Trophoblast cell (in vitro differentiated cells and primary cell): ENCODE data around the gene MFNG.

Experiments
- DNase-seq, 2 donors: peaks; one replicate each; pipeline ENCODE4 v3.0.0-alpha.2; 2016
- H2AFZ ChIP-seq: 2 replicates; pipeline ENCODE4 v1.6.1; 2013; ENCODE audit warnings: low read length, moderate library complexity, mild to moderate bottlenecking; ENCODE audit not compliant: insufficient read depth, poor library complexity
- H2AK5ac ChIP-seq: 2 replicates; pipeline ENCODE4 v1.6.1; 2013; ENCODE audit warnings: mild to moderate bottlenecking, low read length
- H2BK120ac ChIP-seq: 2 replicates; pipeline ENCODE4 v1.6.1; 2013; ENCODE audit warnings: low read length, mild to moderate bottlenecking, moderate library complexity; ENCODE audit not compliant: insufficient read depth, poor library complexity
- H2BK12ac ChIP-seq: 2 replicates; pipeline ENCODE4 v1.6.1; 2013; ENCODE audit warnings: mild to moderate bottlenecking, low read length, moderate library complexity
- H2BK5ac ChIP-seq: 2 replicates; pipeline ENCODE4 v1.6.1; 2013; ENCODE audit warnings: low read length, low read depth, moderate library complexity, mild to moderate bottlenecking; ENCODE audit not compliant: poor library complexity
- H3K14ac ChIP-seq: 2 replicates; pipeline ENCODE4 v1.6.1; 2013; ENCODE audit warnings: mild to moderate bottlenecking, low read length
- H3K18ac ChIP-seq: 2 replicates; pipeline ENCODE4 v1.6.1; 2013; ENCODE audit warnings: mild to moderate bottlenecking, low read length
- H3K23ac ChIP-seq: 2 replicates; pipeline ENCODE4 v1.6.1; 2013; ENCODE audit warnings: low read length
- H3K27ac ChIP-seq: 2 replicates; pipeline ENCODE4 v1.5.1; 2013; ENCODE audit warnings: low read depth, mild to moderate bottlenecking, inconsistent platforms, low read length, moderate library complexity
- H3K27me3 ChIP-seq: 2 replicates; pipeline ENCODE4 v1.6.1; 2013; ENCODE audit warnings: inconsistent platforms, mild to moderate bottlenecking, low read length, moderate library complexity; ENCODE audit not compliant: insufficient read depth
- H3K36me3 ChIP-seq, 2 experiments: 1 replicate in 1 of 2; 2 replicates in 1 of 2; pipeline ENCODE4 v1.6.1; 2013; ENCODE audit warnings: low read length in 2 of 2, mild to moderate bottlenecking in 2 of 2, moderate library complexity in 1 of 2; ENCODE audit not compliant: insufficient read depth in 2 of 2, control insufficient read depth in 1 of 2
- H3K4ac ChIP-seq: 2 replicates; pipeline ENCODE4 v1.6.1; 2013; ENCODE audit warnings: low read depth, mild to moderate bottlenecking, low read length, moderate library complexity
- H3K4me1 ChIP-seq, 2 experiments: 1 replicate in 1 of 2; 2 replicates in 1 of 2; pipeline ENCODE4 v1.6.1; 2013; ENCODE audit warnings: low read length in 2 of 2, mild to moderate bottlenecking in 2 of 2, moderate library complexity in 1 of 2; ENCODE audit not compliant: insufficient read depth in 2 of 2, control insufficient read depth in 1 of 2
- H3K4me2 ChIP-seq: 2 replicates; pipeline ENCODE4 v1.6.1; 2013; ENCODE audit warnings: inconsistent platforms, mild to moderate bottlenecking, low read length, moderate library complexity
- H3K4me3 ChIP-seq: 2 replicates; pipeline ENCODE4 v1.5.1; 2013; ENCODE audit warnings: mild to moderate bottlenecking, low read depth, low read length, inconsistent platforms
- H3K79me1 ChIP-seq: one replicate; pipeline ENCODE4 v1.6.1; 2013; ENCODE audit warnings: low read length
- H3K79me2 ChIP-seq: 2 replicates; pipeline ENCODE4 v1.6.1; 2013; ENCODE audit warnings: low read length, mild to moderate bottlenecking; ENCODE audit not compliant: control insufficient read depth, insufficient read depth, poor library complexity
- H3K9ac ChIP-seq: 2 replicates; pipeline ENCODE4 v1.6.1; 2013; ENCODE audit warnings: mild to moderate bottlenecking, low read length
- H3K9me3 ChIP-seq: 2 replicates; pipeline ENCODE4 v1.6.1; 2013; ENCODE audit warnings: low read depth, mild to moderate bottlenecking, control low read depth, inconsistent platforms, low read length; ENCODE audit not compliant: insufficient read depth
- H4K12ac ChIP-seq: 2 replicates; pipeline ENCODE4 v1.6.1; 2013; ENCODE audit warnings: low read depth, mild to moderate bottlenecking, low read length, moderate library complexity
- H4K8ac ChIP-seq: 2 replicates; pipeline ENCODE4 v1.6.1; 2013; ENCODE audit warnings: low read depth, mild to moderate bottlenecking, low read length, moderate library complexity
- H4K91ac ChIP-seq: one replicate; pipeline ENCODE4 v1.6.1; 2013; ENCODE audit warnings: low read depth, mild to moderate bottlenecking, low read length, moderate library complexity
- WGBS: extraction: QIAGEN DNeasy Blood & Tissue Kit; methylation state at CpG from one replicate; pipeline ENCODE4 v1.1.7; 2013; ENCODE audit warnings: missing lambda C conversion rate; ENCODE audit not compliant: insufficient read length, insufficient coverage; ENCODE audit errors: extremely low coverage; 5-methylcytosine and 5-hydroxymethylcytosine counted together

The MFNG gene

GRCh38 chr22:37461961-37462360 lies 24.2 kb downstream of the MFNG start:
- Histone ChIP-seq H3K23ac (no peak overlapping the region), H2BK5ac (no peak overlapping the region), H2BK12ac (no peak overlapping the region), H4K8ac (no peak overlapping the region), H3K4me3 (no peak overlapping the region), H3K36me3 (no peaks in the 10 kb centered on the region), H4K91ac (no peak overlapping the region), H3K79me1 (no peaks in the 10 kb centered on the region), H3K14ac (no peak overlapping the region), H3K27me3 (no peaks in the 10 kb centered on the region), H3K18ac (no peak overlapping the region), H2AFZ (no peak overlapping the region), H3K4me2 (no peak overlapping the region), H3K4ac (no peak overlapping the region), H3K27ac (no peak overlapping the region), H2AK5ac (no peak overlapping the region), H3K9me3 (peaks cover 5% of the 10 kb centered on the region), H3K79me2 (no peaks in the 10 kb centered on the region), H3K4me1 (no peaks in the 10 kb centered on the region), H3K9ac (no peak overlapping the region), H2BK120ac (no peak overlapping the region), H4K12ac (no peak overlapping the region)
- DNase-seq = no peak
- no CpG with 5 or more reads among the region's 6 CpGs for WGBS

- Histone ChIP-seq H3K4me3 (no peak overlapping the region), H4K91ac (no peak overlapping the region), H3K18ac (no peak overlapping the region), H3K4ac (no peak overlapping the region), H3K36me3 (no peaks in the 10 kb centered on the region), H3K23ac (no peak overlapping the region), H4K12ac (no peak overlapping the region), H3K4me2 (no peak overlapping the region), H3K4me1 (no peaks in the 10 kb centered on the region), H2BK5ac (no peak overlapping the region), H3K27ac (no peak overlapping the region), H2BK120ac (no peak overlapping the region), H3K79me2 (no peaks in the 10 kb centered on the region), H3K27me3 (no peaks in the 10 kb centered on the region), H3K9me3 (no peaks in the 10 kb centered on the region), H4K8ac (no peak overlapping the region), H2BK12ac (no peak overlapping the region), H2AK5ac (no peak overlapping the region), H3K14ac (no peak overlapping the region), H3K79me1 (no peaks in the 10 kb centered on the region), H3K9ac (no peak overlapping the region), H2AFZ (no peak overlapping the region)
- WGBS = no CpG with 5 or more reads among the region's 3 CpGs
- DNase-seq = no peak
Observed at GRCh38 chr22:37460684-37461083, 25.5 kb downstream of the MFNG start.

- no peak overlapping the region for H2AFZ ChIP-seq
- no peaks in the 10 kb centered on the region for H3K27me3 ChIP-seq
- H4K12ac ChIP-seq = no peak overlapping the region
- no peak overlapping the region for H4K8ac ChIP-seq
- H2BK5ac ChIP-seq = no peak overlapping the region
- no peaks in the 10 kb centered on the region for H3K79me1 ChIP-seq
- H3K9ac ChIP-seq = no peak overlapping the region
- H3K4me2 ChIP-seq = no peak overlapping the region
- H2BK120ac ChIP-seq = no peak overlapping the region
- H2AK5ac ChIP-seq = no peak overlapping the region
- no peak for DNase-seq
- H2BK12ac ChIP-seq = no peak overlapping the region
- no peak overlapping the region for H4K91ac ChIP-seq
- H3K27ac ChIP-seq = no peak overlapping the region
- H3K9me3 ChIP-seq = no peaks in the 10 kb centered on the region
- H3K14ac ChIP-seq = no peak overlapping the region
- H3K4me3 ChIP-seq = no peak overlapping the region
- H3K79me2 ChIP-seq = no peaks in the 10 kb centered on the region
- no peaks in the 10 kb centered on the region for H3K36me3 ChIP-seq
- no peak overlapping the region for H3K23ac ChIP-seq
- no CpG with 5 or more reads among the region's 9 CpGs for WGBS
- H3K4ac ChIP-seq = no peak overlapping the region
- H3K18ac ChIP-seq = no peak overlapping the region
- H3K4me1 ChIP-seq = no peaks in the 10 kb centered on the region
Observed at GRCh38 chr22:37459206-37459605, 27.0 kb downstream of the MFNG start.

GRCh38 chr22:37457093-37457893 lies 28.9 kb downstream of the MFNG start:
- H4K91ac ChIP-seq = no peak overlapping the region
- H2BK5ac ChIP-seq = no peak overlapping the region
- no peak overlapping the region for H4K8ac ChIP-seq
- H4K12ac ChIP-seq = no peak overlapping the region
- no peak overlapping the region for H3K27ac ChIP-seq
- H3K4me2 ChIP-seq = no peak overlapping the region
- H2AFZ ChIP-seq = no peak overlapping the region
- no peak overlapping the region for H3K4ac ChIP-seq
- H3K4me3 ChIP-seq = no peak overlapping the region
- no peaks in the 10 kb centered on the region for H3K79me2 ChIP-seq
- H3K9me3 ChIP-seq = no peaks in the 10 kb centered on the region
- no peak overlapping the region for H2BK12ac ChIP-seq
- H2BK120ac ChIP-seq = no peak overlapping the region
- H3K36me3 ChIP-seq = no peaks in the 10 kb centered on the region
- H3K14ac ChIP-seq = no peak overlapping the region
- no peaks in the 10 kb centered on the region for H3K79me1 ChIP-seq
- H2AK5ac ChIP-seq = no peak overlapping the region
- no peaks in the 10 kb centered on the region for H3K4me1 ChIP-seq
- no CpG with 5 or more reads among the region's 4 CpGs for WGBS
- no peak overlapping the region for H3K23ac ChIP-seq
- no peaks in the 10 kb centered on the region for H3K27me3 ChIP-seq
- peak; percentile 48 to 79 for DNase-seq
- H3K9ac ChIP-seq = no peak overlapping the region
- H3K18ac ChIP-seq = no peak overlapping the region
